ENCODE results near the gene CNPPD1.
A peak's percentile ranks its signal among the peaks of the same experiment; 100 is the strongest.
"Not testable (repeated sequence)": the region's sequence is repeated elsewhere in the genome, so short reads cannot be mapped to it uniquely, and the experiment has no call there.

CNPPD1 gene

DNA sequence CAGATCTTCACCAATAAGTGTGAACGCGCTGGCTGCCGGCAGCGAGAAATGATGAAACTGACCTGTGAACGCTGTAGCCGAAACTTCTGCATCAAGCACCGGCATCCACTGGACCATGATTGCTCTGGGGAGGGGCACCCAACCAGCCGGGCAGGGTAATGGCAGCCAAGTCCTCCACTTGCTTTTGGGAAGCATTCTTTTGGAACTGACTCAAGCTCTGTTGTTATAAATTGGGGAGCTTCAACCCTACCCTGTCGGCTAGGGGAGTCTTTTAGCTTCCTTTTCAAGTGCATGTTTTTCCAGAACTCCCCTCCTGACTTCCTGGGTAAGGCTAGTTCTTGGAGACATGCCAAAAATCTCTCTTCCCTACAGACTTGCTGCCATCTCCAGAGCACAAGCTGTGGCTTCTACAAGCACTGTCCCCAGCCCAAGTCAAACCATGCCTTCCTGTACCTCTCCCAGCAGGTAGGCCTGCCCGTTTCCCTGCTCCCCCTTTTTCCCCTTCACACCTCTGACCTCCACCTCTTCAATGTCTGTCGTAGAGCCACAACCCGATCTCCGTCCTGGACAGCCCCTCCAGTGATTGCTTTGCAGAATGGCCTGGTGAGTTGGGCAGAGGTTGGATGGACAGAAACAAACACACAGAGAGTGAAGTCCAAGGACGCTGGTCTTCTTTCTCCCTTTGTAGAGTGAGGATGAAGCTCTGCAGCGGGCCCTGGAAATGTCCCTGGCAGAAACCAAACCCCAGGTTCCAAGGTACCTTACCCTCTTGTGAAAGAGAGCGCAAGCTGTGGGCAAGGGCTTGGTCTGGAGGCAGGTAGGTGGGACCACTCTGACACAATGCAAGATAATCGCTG, 31.4 kb upstream of the CNPPD1 start:
- no peak for DNase-seq

DNA sequence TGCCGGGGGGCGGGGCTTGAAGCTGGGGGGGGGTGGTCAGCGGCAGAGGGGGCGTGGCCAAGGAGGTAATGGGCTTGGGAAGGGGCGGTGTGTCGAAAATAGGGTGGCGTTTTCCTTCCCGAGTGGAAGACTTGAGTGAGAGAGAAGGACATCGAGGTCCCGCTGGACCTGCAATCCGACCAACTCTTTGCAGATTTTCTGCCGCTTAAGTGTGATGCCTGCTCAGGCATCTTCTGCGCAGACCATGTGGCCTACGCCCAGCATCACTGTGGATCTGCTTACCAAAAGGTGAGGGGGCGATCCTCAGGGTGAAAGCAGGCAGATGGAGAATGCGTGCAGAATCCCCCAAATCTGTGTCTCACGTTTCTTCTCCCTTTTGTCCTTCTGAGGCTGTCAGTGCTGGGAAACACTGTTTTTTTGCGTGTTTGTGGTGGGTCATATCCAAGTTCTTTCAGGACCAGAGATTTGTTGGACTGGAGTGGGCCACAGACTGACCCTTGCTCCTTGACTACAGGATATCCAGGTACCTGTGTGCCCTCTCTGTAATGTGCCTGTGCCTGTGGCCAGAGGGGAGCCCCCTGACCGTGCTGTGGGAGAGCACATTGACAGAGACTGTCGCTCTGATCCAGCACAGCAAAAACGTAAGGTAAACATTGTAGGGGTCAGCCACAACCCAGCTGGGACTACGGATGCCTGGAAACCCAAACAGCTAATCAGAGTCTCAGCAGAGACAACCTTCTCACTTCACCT, 30.6 kb upstream of the CNPPD1 start:
- DNase-seq = no peak

GRCh38 chr2:219206328-219207133, 29.8 kb upstream of the CNPPD1 start, which contains the start of gene ZFAND2B:
ZFAND2B (plus strand) TSS chr2:219206782; CDS start chr2:219206988, 206 bp downstream.
- DNase-seq = peak; percentile 71

DNA sequence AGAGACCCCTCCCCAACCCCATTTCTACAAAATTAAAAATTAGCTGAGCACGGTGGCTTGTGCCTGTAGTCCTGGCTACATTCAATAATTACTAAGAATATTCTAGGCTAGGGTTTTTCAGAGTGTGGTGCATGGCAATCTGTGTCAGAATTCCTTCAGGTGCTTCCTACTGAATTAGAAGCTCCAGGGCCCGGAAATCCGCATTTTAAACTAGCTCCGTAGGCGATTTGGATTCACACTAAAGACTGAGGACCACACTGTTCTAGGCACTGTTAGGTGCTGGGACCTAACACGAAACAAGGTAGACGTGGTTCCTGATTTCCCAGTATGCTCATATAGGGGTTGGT, 29.2 kb upstream of the CNPPD1 start:
- no peak for DNase-seq

- DNase-seq = no peak
These were observed 28.4 kb upstream of the CNPPD1 start for GRCh38 chr2:219205165-219205538.

DNA sequence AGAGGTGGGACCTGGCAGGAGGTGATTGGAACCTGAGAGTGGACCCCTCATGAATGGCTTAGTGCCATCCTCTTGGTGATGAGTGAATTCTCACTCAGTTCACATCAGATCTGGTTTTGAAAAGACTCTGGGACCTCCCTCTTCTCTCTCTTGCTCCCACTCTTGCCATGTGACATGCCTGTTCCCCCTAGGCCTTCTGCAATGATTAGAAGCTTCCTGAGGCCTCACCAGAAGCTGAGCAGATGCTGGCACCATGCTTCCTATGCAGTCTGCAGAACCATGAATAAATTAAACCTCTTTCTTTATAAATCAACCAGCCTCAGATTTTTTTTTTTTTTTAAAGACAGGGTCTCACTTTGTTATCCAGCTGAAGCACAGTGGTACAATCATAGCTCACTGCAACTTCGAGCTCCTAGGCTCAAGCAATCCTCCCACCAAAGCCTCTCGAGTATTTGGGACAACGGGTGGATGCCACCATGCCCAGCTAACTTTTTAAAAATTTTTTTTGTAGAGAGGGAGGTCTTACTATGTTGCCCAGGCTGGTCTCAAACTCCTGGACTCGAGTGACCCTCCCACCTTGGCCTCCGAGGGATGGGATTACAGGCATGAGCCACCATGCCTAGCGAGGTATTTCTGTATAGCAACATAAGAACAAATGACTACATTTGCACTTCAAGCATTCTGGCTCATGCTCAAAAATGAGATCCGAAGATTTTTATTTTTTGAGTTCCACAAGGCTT, 27.9 kb upstream of the CNPPD1 start:
- no peak for DNase-seq

GRCh38 chr2:219201331-219201730, 24.6 kb upstream of the CNPPD1 start:
- not testable (repeated sequence) for DNase-seq

GRCh38 chr2:219200502-219201326, 24.0 kb upstream of the CNPPD1 start:
- not testable (repeated sequence) for DNase-seq

DNA sequence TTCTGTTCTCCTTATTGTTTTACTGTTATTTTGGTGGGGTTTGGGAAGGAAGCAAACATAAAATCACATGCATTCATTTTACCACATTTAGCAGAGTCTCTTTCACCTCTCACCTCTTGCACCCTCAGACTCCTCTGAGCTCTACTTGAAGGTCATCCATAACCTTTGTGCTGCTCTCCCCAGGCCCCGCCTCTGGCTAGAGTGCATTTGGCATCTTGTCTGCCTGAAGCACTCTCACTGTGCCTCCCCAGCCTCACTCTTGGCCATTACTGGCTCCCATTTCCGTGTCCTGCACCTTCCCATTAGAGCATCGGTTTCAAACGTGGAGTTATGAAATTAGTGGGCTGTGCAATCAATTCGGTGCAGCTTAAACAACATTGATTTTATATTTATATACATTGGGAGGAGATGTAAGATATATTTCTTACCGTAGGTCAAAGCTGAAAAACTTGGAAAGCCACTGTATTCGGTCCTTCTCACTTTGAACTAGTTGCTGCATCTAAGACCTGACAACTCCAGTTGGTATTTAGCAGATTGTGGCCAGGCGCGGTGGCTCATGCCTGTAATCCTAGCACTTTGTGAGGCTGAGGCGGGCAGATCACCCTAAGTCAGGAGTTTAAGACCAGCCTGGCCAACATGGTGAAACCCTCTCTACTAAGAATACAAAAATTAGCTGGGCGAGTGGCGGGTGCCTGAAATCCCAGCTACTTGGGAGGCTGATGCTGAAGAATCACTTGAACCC, 22.9 kb upstream of the CNPPD1 start:
- DNase-seq = no peak

- no peak for DNase-seq
These were observed 22.2 kb upstream of the CNPPD1 start for GRCh38 chr2:219198974-219199373.

- DNase-seq = no peak
These were observed 20.7 kb upstream of the CNPPD1 start for GRCh38 chr2:219197388-219197787.

DNA sequence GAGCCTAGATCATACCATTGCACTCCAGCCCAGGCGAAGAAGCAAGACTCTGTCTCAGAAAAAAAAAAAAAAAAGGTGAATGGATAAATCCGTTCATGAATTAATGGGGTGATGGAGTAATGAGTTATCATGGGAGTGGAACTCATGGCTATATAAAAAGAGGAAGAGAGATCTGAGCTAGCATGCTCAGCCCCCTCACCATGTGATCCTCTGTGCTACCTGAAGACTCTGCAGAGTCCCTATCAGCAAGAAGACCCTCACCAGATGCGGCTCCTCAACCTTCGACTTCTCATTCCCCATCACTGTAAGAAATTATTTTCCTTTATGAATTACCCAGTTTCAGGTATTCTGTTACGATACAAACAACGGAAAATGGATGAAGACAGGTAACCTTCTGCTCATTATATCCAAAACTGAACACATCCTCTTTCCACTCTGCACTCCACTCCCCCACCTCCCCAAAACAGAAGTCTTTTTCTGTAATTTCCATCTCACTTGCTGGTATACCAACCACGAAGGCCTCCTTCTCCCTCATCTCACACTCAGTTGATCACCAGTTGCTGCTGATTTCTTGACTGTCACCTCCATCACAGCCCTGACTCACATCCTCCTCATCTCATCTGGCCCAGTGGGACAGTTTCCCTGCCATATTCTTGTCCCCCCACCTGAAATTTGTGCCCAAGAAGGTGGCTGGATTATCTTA, 10.2 kb upstream of the CNPPD1 start:
- DNase-seq = no peak

DNA sequence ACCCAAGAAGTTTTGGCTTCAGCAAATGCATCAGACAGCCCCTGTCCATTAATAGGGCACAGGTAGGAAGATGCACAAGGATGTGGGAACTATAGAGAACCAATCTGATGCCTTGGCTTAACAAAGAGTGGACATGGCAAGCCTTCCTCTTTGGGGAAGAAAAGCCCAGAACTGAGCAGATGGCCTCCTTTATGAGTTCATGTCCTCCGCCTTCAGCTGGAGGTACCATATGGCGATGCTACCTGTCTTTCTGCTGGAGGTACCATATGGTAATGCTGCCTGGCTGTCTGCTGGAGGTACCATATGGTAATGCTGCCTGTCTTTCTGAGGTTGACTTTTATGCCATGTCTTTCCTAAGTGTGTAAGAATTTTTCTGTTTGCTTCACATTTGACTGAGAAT, 7.4 kb upstream of the CNPPD1 start:
- DNase-seq = no peak

GRCh38 chr2:219183151-219183772, 6.5 kb upstream of the CNPPD1 start:
- no peak for DNase-seq

DNA sequence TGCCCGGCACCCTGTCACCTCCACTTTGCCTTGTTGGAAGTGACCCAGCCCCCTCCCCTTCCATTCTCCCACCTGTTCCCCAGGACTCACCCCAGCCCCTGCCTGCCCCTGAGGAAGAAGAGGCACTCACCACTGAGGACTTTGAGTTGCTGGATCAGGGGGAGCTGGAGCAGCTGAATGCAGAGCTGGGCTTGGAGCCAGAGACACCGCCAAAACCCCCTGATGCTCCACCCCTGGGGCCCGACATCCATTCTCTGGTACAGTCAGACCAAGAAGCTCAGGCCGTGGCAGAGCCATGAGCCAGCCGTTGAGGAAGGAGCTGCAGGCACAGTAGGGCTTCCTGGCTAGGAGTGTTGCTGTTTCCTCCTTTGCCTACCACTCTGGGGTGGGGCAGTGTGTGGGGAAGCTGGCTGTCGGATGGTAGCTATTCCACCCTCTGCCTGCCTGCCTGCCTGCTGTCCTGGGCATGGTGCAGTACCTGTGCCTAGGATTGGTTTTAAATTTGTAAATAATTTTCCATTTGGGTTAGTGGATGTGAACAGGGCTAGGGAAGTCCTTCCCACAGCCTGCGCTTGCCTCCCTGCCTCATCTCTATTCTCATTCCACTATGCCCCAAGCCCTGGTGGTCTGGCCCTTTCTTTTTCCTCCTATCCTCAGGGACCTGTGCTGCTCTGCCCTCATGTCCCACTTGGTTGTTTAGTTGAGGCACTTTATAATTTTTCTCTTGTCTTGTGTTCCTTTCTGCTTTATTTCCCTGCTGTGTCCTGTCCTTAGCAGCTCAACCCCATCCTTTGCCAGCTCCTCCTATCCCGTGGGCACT, 5.8 kb upstream of the CNPPD1 start:
- DNase-seq = no peak

- DNase-seq = no peak
These were observed 4.8 kb upstream of the CNPPD1 start for GRCh38 chr2:219181531-219181930.

DNA sequence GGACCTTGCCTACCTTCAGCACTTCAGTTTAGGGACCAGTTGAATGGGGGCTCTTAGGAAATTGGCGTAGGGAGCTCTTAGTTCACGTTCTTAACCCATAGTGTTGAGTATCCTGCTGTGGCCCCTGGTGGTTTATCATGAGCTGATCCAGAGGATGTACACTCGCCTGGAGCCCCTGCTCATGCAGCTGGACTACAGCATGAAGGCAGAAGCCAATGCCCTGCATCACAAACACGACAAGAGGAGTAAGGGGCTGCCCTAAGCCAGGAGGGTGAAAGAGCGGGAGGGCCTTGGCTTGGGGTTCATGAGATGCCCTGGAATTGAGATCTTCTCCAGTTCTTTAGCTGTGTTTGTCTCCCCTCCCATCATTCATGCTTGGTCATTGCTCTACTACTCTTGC, 4.2 kb upstream of the CNPPD1 start:
- no peak for DNase-seq

DNA sequence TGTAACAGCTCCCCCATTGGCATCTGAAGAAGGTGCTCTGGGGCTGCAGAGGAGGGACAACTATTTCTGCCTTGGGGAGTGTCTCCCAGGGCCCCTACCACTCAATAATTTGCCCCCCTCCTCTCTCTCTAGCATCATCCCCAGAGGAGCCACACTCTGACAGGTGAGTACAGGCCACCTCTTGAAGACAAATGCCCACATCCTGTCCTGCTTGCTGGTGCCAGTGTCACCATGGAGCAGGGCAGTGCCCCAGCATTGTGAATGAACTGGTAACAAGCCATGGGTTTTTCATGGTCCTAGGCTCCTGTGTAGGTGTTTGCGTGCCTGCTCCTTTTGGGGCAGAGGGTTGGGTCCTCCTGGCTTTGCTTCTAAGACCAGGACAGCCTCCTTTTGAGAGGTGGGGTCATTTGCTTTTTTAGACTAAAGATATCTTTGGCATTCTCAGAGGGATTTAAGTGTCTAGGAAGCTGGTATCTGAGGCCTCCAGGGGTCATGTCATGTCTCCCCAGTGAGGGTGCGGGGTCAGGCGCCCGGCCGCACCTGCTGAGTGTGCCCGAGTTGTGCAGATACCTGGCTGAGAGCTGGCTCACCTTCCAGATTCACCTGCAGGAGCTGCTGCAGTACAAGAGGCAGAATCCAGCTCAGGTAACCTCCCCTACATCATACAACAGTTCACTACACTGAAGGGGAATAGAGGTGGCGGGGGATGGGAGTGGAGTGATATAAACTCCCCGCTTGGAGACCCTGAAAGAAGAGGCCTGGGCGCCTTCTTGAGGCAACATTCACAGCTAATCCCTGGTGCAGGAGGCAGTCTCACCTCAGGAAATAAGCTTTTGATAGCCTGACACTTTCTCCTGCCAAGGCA, 3.1 kb upstream of the CNPPD1 start:
- DNase-seq = no peak

All from NCI-H2107 (cell line).